ENCODE measurements around the gene OR1D5.
"Not testable (repeated sequence)": the region's sequence is repeated elsewhere in the genome, so short reads cannot be mapped to it uniquely, and the experiment has no call there.

The OR1D5 gene

DNA sequence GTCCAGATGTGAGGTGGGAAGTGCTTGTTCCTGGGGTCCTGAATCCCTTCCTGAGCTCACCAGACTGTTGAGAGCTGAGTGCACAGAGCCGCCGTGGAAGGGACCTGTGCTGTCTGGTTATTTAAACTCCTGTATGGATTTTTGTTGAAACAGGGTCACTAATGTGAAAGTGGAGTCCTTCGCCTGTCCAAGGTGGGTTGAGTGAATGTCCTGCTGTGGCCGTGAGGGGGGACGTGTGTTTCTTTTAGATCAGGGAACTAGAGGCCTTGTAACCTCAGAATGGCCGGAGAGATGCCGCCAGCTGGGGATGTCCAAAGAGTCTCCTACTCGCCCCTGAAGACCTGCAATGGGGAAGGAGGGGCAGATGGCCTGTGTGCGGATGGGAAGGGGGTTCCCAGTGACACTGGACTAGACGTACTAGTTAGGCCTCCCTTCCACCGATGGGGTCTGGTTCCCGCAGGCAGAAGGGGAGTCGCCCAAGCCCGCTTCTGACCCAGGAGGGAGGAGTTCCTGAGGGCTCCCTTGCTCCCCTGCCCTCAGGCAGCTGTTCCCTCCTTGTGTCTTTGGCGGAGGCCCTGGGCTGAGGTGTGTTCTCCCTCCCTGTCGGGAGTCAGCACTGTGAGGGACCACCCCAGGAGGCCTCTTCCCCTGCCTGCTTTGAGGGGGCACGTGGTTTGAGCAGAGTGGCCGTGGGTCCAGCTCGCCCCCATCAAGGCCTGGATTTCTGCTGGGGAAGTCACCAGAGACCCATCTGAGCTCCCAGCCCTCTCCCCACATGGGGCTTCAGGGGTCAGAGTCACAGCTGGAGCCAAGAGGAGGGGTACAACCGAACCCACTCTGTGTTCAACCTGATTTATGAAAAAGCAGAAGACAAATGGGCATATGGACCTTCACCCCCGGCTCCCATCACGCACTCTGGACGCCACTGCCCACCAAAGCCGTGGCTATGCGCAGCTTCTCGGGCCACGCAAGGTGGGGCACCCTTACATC is 30.9 kb downstream of the OR1D5 start:
- no peak for DNase-seq (ENCODE audit: low read depth)

DNA sequence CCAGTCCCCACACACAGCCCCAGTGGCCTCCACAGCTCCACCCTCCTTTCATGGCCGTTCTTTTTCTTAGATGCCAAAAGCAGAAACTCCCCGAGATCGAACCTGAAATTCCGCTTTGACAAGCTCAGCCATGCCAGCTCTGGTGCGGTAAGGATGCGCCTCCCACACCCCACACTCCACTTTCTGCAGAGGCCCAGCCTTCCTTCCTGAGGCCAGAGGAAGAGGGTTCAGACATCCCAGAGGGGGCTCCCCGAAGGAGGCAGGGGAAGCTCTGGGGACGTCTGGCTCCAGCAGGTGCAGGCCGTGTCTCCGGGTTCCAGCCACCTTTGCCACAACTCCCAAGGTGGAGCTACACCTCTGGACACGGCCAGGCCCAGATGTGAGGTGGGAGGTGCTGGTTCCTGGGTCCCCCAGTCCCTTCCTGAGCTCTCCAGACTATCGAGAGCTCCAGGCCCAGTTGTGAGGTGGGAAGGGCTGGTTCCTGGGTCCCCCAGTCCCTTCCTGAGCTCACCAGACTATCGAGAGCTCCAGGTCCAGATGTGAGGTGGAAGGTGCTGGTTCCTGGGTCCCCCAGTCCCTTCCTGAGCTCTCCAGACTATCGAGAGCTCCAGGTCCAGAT is 32.4 kb downstream of the OR1D5 start:
- DNase-seq (ENCODE audit: low read depth): not testable (repeated sequence)

DNA sequence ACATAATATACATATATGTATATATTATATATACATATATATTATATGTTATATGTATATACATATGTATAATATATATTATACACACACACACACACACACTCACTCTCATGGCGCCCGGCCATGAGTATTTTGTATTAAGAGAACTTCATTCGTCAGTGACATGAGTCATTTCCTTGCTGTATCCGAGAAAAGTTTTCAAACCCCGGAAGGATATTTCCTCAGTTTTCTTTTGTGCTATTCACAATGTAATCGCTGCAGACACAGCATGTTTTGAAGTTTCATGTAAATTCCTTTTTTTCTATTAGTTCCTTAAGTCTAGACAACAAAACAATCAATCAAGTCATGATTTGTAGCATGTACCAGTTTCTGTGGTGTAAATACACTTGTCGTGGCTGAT is 33.3 kb downstream of the OR1D5 start:
- DNase-seq (ENCODE audit: low read depth): no peak

DNA sequence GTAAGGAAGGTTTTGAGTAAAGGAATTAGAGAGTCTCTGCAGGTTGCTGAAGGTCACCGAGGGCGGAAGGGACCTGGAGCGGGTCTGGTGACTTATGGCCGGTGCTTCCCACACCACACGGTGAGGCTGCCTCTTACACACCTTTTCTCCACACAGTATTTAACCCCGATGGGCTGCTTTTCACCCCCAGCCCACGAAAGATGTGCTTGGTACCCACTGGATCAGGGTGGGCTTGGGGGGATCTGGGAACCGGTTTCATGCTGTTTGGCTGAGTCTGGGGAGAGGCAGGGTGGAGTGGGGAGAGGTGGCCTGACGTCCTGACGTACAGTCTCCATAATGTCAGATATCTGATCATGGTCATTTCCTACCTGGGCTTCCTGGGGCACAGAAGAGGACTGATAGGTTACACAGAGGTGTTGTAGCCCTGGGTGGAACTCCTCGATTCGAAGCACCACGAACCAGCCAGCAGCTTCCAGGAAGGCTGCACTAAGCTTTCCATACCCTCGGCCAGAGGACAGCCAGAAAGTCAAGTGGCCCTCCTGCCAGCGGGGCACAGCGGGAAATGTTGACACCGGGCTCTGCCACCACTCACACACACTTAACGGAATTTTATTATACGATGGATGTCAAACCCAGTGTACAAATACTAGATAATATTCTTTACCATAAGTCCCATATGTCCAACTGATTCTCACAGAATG is 34.0 kb downstream of the OR1D5 start:
- no peak for DNase-seq (ENCODE audit: low read depth)

DNA sequence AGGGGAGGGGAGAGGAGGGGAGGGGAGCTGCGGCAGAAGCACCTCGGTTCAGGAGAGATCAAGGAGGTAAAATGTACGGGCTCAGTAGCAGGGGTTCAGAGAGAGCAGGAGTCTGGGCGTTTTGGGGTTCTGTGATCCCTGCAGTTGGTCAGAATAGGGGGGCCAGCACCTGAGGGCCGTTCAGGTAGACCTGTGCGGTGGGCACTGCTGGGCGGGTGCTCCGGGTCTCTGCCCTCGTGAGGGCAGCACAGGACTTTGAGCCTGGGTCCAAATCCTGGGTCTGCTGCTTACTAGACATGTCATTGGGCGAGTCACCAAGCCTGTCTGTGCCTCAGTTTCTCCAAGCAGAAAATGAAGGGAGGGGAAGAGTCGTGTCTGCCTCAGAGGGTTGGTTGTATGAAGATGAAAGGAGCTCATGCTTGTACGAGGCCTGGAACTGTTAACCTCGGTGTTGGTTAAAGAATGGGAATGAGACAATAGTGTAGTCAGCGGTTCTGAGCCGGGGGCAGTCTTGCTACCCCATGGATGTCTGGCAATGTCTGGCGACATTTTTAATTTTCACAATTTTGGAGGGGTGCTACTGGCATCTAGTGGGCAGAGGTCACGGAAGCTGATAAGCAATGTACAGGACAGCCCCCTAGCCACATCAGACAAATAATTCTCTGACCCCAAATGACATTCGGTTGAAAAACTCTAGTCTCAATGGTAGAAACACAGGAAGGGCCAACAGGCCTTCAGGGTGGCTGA is 35.4 kb downstream of the OR1D5 start:
- no peak for DNase-seq (ENCODE audit: low read depth)

DNA sequence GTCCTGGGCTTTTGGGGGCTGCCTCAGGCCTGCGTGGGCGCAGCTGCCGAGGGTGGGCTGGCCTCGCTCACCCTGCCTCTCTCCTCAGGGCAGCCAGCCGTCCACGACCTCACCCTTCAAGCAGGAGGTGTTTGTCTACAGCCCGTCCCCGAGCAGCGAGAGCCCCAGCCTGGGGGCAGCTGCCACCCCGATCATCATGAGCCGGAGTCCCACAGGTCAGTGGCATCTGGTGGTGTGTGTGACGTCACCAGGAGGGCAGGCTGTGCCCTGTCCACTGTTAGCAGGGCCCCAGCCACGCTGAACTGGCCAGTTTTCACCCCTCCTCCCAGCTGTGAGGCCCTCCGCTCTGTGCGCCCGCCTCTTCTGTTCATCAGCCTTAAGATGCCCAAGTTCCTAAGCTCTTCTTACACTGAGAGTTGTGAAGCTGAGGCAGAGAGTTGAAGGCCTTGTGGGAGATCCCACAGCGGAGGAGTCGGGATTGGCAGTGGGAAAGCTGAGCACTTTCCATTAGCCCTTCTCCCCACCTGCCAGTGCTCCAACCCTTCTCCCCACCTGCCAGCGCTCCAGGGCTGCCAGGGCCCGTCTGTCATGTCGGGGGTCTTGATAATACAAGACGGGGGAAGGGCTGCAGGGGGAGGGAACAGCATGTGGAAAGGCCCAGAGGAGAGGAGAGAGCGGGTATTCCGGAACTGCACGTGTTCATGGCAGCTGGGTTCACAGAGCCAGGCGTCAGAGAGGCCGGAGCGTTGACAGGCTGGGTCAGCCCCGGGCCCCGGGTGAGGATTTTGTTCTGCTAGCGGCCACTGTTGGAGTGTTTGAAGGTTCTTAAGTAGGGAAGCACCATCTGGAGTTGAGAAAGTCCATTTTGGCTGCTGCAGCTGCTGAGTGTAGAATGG is 36.3 kb downstream of the OR1D5 start:
- no peak for DNase-seq (ENCODE audit: low read depth)

DNA sequence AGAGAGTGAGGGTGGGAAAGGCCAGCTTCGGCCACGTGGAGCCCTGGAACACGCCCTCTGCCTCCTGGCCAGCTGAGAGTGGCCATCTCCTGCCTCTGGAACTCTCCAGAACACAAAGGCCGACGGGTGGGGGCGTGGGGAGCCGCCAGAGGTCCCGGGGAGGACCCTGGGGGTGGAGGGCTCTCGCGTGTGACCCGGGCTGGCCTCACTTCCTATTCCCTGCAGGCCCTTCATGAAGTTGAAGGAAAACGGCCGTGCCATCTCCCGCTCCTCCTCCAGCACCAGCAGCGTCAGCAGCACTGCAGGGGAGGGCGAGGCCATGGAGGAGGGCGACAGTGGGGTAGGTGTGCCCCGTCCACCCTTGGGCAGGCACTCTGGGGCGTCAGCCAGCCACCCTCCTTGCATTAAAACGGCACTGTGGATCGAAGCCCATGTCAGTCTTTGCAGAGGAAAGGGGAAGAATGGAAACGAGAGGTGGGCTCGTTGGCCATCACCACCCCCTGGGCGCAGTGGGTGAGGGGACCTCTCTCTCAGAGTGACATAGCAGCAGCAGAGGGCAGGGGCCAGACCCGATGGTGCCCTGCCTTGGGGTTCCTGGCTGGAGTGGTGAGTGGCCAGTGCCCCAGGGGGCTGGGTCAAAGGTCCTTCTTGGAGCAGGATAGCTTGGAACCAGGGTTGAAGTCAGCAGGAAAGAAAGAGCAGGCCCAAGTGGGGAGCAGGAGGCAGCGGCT is 37.1 kb downstream of the OR1D5 start:
- DNase-seq (ENCODE audit: low read depth): no peak

DNA sequence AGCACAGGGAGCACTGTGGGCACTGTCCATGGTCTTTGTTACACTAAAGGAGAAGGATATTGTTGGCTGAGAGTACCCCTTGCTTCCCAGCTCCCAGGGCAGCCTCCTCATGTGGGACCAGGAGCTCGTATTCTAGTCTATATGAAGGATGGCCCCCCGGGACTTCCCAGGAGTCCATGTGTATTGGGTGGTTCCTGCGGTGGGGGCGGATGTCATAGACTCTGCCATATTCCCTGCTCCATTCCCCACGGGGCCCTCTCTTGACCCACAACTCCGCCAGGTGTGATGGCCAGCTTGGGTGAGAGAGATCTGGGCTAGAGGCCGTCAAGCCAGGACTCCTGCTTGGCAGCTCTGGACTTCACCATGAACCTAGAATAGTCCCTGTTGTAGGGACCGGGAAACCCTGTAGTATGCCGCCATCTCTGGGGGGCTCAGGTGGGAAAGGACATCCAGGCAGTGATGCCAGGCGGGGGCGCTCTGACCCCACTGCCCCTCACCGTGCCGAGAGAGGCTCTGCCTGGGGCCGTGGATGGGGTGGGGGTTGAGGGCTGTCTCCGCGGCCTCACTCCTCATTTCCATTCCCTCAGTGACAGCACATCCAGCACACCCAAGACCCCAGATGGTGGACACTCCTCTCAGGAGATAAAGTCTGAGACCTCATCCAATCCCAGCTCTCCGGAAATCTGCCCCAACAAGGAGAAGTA is 37.8 kb downstream of the OR1D5 start:
- DNase-seq (ENCODE audit: low read depth): no peak

DNA sequence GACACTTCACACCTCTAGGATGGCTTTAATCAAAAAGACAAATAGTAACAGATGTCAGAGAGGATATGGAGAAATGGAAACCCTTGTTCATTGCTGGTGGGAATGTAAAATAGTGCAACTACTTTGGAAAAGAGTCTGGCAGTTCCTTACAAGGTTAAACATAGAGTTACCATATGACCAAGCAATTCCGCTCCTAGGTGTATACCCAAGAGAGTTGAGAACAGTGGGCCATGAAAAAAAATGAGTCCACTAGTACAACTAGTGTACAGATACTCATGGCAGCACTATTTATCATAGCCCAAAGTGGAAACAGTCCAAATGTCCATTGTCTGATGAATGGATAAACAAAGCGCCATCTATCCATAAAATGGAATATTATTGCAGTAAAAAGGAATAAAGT is 39.1 kb downstream of the OR1D5 start:
- no peak for DNase-seq (ENCODE audit: low read depth)

DNA sequence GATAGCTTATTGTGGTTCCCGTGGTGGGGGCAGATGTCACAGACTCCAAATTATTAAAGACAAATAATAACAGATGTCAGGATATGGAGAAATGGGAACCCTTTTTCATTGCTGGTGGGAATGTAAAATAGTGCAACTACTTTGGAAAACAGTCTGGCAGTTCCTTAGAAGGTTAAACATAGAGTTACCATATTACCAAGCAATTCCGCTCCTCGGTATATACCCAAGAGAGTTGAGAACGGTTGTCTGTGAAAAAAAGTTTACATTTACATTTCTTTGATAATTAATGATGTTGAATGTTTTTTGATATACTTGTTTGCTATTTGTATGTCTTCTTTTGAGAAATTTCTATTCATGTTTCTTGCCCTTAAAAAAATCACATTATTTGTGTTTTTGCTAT is 41.2 kb downstream of the OR1D5 start:
- DNase-seq (ENCODE audit: low read depth): no peak

DNA sequence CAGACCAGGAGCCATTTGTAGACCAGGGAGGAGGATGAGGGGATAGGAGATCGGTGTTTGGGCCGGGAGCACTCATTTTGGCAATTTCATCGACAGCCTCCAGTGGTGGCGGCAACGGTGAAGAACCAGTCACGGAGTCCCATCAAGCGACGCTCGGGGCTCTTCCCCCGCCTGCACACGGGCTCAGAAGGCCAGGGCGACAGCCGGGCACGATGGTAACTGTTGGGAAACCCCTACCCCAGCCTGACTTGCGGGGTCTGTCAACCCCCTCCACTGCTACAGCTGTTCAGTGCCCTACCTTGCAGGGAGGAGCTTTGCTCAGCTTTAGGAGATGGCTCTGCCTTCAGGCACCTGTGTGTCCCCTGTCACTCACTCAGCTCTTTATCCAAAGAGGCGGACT is 43.0 kb downstream of the OR1D5 start:
- DNase-seq (ENCODE audit: low read depth): no peak

DNA sequence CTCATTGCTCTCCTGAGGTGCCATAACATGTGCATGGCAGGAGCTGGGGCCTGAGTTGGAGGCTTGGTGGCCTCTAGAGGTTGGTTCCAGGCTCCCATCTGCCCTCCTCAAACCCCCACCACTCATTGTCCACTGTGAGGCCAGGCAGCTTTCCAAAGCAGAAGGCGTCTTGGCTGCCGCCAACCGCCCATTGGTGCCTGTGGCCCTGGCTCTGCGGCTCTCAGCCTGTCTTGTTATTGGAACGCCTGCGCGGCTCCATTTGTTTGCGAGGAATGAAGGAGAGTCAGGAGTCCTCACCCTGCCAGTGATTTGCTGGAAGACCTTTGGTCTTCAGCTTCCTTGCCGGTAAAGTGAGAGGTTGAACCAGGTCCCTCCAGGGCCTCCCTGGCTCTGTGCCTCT is 43.6 kb downstream of the OR1D5 start:
- DNase-seq (ENCODE audit: low read depth): no peak

DNA sequence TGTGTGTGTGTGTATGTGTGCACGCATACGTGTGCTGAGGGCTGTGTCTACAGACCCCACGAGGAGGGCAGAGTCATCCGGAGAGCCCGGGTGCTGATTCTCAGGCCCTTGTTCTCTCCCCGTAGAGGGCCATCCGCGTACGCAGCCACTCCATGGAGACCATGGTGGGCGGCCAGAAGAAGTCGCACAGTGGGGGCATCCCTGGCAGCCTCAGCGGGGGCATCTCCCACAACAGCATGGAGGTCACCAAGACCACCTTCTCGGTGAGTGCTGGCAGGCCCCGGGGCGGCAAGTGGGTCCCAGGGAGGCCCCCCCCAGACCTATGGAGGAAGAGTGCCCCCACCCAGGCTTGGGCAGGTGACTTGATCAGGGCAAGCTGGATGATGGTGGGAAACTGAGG is 45.5 kb downstream of the OR1D5 start:
- no peak for DNase-seq (ENCODE audit: low read depth)

DNA sequence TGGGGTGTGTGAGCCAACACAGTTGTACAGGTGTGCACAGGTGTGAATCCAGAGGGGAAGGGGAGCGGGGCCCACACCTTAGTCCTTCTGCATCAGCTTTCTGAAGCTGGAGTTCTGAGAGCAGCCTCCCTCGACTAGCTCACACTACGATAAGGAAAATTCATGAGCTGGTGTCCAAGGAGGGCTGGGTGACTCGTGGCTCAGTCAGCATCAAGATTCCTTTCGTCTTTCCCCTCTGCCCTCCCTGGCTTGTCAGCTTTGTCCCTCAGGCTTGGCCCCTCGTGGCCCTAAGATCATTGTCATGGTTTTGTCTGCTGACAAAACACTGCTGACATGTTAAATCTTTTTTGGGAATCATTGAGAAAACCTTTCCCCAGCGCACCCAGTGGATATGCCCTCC is 47.5 kb downstream of the OR1D5 start:
- no peak for DNase-seq (ENCODE audit: low read depth)

DNA sequence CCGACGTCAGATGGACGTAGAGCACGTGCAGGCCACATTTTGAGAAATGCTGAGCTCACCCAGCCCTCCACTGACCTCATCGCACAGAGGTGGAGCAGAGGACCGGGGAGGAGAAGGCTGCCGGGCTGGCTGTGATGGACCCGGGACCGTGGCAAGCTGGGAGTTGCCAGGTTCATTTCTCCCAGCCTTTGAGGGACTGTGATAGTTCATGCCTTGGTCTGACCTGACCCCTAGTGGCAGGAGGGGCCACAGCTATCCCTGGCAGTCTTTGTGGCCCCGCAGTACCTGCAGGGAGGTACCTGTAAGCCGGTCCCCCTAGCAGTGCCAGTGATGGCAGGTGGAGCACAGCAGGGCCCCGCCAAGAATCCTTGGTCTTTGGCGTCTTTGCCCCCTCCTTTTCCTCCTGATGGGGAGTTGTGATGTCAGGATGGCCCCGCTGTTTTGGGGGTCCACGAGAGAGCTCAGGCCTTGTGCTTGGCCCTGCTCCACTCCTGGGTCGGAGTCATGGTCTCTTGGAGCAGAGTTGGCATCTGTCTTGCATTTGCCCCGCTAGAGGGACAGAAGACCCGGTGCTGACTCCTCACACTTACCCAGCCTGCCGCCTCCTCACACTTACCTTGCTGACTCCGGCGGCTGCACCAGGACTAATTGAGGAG is 50.4 kb downstream of the OR1D5 start:
- peak; percentile 29 for DNase-seq (ENCODE audit: low read depth)
